Colonic mucosa (tissue), 4 donors: ENCODE results near the gene NBAS. TPM values are rescaled to one million over a fixed set of nuclear protein-coding genes. Genes with fewer than 3 reads are reported as not detected.

Experiments used
- DNase-seq: peaks from one replicate; pipeline ENCODE4 v3.0.0-alpha.2; 2020
- H3K27ac ChIP-seq: fragments of 200-600 bp; one replicate; pipeline ENCODE4 v1.8.0; 2021
- H3K27me3 ChIP-seq: fragments of 200-600 bp; one replicate; pipeline ENCODE4 v1.8.0; 2021
- H3K36me3 ChIP-seq: fragments of 200-600 bp; one replicate; pipeline ENCODE4 v1.8.0; 2021
- H3K4me1 ChIP-seq: fragments of 200-600 bp; one replicate; pipeline ENCODE4 v1.8.0; 2021; ENCODE audit warnings: mild to moderate bottlenecking
- H3K4me3 ChIP-seq: fragments of 200-600 bp; one replicate; pipeline ENCODE4 v1.8.0; 2021
- H3K9ac ChIP-seq, 2 donors: one replicate each; pipeline ENCODE4 v1.7.0; 2013; ENCODE audit warnings: control low read depth in 2 of 2, low read depth in 2 of 2, low read length in 2 of 2
- H3K9me3 ChIP-seq: fragments of 200-600 bp; one replicate; pipeline ENCODE4 v1.8.0; 2021
- intact Hi-C: fragments of 100-400 bp; cut with DNase I; formaldehyde crosslinking; loops from one replicate; pipeline ENCODE4 v1.14.1; 2022
- total RNA-seq, 2 donors: library from RNA; stranded (reverse); fragmentation: NEBNext Ultra II Directional in 1 of 2; extraction: Animal tissue kit (Norgen Biotek cat#: 25700) in 1 of 2; gene quantifications; one replicate each; pipeline ENCODE4 v1.2.1, GENCODE V29; 2021
- TF ChIP-seq, protein P1 (sequence below): fragments of 200-600 bp; IDR thresholded peaks from one replicate; pipeline ENCODE4 v1.8.0; 2022; ENCODE audit warnings: antibody characterized with exemption, mild to moderate bottlenecking
- donor health status: healthy.
- donor health status: DM: no; HTN: no; CAD: no.
- donor health status: DM: no; HTN: no; CAD: no.

The NBAS gene
- total RNA-seq, 2 donors from 2014 or later = 34.4 to 38.9 TPM

- Histone ChIP-seq H3K4me3 (no peak overlapping the region), H3K27me3 (no peaks in the 10 kb centered on the region), H3K36me3 (no peaks in the 10 kb centered on the region), H3K4me1 (no peaks in the 10 kb centered on the region), H3K27ac (no peak overlapping the region), H3K9me3 (no peaks in the 10 kb centered on the region), H3K9ac (no peak overlapping the region)
- intact Hi-C loops = no loop called here
- no peak for DNase-seq
- TF ChIP-seq, protein P1, sequence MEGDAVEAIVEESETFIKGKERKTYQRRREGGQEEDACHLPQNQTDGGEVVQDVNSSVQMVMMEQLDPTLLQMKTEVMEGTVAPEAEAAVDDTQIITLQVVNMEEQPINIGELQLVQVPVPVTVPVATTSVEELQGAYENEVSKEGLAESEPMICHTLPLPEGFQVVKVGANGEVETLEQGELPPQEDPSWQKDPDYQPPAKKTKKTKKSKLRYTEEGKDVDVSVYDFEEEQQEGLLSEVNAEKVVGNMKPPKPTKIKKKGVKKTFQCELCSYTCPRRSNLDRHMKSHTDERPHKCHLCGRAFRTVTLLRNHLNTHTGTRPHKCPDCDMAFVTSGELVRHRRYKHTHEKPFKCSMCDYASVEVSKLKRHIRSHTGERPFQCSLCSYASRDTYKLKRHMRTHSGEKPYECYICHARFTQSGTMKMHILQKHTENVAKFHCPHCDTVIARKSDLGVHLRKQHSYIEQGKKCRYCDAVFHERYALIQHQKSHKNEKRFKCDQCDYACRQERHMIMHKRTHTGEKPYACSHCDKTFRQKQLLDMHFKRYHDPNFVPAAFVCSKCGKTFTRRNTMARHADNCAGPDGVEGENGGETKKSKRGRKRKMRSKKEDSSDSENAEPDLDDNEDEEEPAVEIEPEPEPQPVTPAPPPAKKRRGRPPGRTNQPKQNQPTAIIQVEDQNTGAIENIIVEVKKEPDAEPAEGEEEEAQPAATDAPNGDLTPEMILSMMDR = no peak
These were observed 382.2 kb downstream of the NBAS start for GRCh38 chr2:15178946-15179345.

GRCh38 chr2:15177103-15177502, 384.0 kb downstream of the NBAS start:
- Histone ChIP-seq H3K27ac (no peak overlapping the region), H3K4me1 (no peaks in the 10 kb centered on the region), H3K36me3 (no peaks in the 10 kb centered on the region), H3K27me3 (no peaks in the 10 kb centered on the region), H3K9ac (no peak overlapping the region), H3K4me3 (no peak overlapping the region), H3K9me3 (no peaks in the 10 kb centered on the region)
- no peak for DNase-seq
- TF ChIP-seq, protein P1 = no peak
- intact Hi-C loops = no loop called here

DNA sequence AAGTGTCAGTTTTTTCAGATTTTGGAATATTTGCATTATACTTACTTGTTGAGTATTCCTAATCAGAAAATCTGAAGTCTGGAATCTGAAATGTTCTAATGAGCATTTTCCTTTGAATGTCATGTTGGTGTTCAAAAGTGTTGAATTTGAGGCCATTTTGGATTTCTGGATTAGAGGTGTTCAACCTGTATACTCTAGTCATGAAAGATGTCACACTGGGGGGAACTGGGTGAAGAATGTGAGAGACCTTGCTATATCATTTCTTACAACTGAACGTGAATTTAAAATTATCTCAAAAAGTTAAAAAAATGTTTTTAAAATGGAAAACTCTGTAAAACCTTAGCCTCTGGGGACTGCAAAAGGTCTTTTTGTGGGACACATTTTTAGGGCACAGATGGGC, 384.5 kb downstream of the NBAS start:
- DNase-seq = no peak
- no peaks in the 10 kb centered on the region for H3K27me3 ChIP-seq
- no peaks in the 10 kb centered on the region for H3K9me3 ChIP-seq
- no peak overlapping the region for H3K9ac ChIP-seq
- intact Hi-C loops = no loop called here
- no peak overlapping the region for H3K27ac ChIP-seq
- no peaks in the 10 kb centered on the region for H3K36me3 ChIP-seq
- H3K4me1 ChIP-seq = no peaks in the 10 kb centered on the region
- TF ChIP-seq, protein P1 = no peak
- no peak overlapping the region for H3K4me3 ChIP-seq

DNA sequence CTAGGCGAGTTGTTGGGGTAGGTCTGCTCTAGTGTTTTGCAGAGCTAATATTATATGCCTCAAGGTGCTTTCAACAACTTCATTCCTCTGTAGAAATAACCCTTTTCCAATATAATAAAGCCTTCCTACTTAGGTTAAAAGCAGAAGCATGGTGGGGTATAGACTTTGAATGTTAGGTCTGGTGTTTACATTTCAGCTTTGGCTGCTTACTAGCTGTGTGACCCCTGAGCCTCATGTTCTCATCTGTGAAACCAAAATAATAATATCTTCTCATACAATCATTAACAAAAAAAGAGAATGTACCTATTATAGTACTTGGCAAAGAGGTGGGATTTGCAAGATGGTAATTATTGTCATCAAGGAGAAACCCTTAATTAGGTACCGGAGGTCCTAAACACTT, 386.6 kb downstream of the NBAS start:
- H3K27me3 ChIP-seq = no peaks in the 10 kb centered on the region
- DNase-seq = no peak
- TF ChIP-seq, protein P1 = no peak

DNA sequence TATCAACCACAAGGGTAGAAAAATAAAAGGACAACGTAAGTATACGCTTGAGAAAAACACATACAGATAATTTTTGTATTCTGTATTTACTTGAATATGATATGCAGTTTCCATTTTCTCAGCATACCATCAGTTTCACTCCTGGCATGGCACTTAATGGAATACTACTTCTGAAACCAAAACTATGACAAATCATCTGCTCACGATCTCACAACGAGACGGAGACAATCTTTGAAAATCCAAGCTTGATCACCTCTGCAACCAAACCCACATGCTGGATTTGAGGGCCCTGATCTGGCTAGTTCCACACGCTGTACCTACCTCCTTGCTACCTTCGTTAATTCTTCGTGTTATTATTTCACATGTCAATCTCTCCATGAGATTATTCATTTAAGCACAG, 387.6 kb downstream of the NBAS start:
- no peak overlapping the region for H3K27ac ChIP-seq
- TF ChIP-seq, protein P1 = no peak

More for the DNA sequence above, 386.6 kb downstream of the NBAS start:
- intact Hi-C loops = no loop called here
- Histone ChIP-seq H3K36me3 (no peaks in the 10 kb centered on the region), H3K9ac (no peak overlapping the region), H3K27ac (no peak overlapping the region), H3K4me3 (no peak overlapping the region), H3K9me3 (no peaks in the 10 kb centered on the region), H3K4me1 (no peaks in the 10 kb centered on the region)

DNA sequence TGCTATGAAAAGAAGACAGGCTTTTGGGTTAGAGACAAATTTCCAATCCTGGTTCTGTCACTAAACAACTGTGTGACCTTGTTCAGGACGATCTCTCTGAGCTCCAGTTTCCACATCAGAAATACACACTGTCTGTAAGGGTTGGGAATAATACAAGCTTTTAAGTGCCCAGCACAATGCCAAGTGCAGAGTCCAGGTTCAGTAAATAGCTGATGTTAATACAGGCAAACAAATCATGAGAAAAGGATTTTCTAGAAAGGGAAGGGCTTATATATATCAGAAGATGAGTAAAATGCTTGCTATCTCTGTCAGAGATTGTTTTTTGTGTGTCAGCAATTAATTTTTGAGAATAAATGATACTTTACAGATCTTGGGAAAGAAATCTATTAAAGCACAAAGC, 388.3 kb downstream of the NBAS start:
- Histone ChIP-seq H3K27me3 (no peaks in the 10 kb centered on the region), H3K9me3 (no peaks in the 10 kb centered on the region), H3K4me3 (no peak overlapping the region), H3K36me3 (no peaks in the 10 kb centered on the region), H3K27ac (no peak overlapping the region), H3K4me1 (no peaks in the 10 kb centered on the region), H3K9ac (no peak overlapping the region)
- intact Hi-C loops = no loop called here
- no peak for DNase-seq
- TF ChIP-seq, protein P1 = no peak

More for the DNA sequence above, 387.6 kb downstream of the NBAS start:
- H3K36me3 ChIP-seq = no peaks in the 10 kb centered on the region
- no peak overlapping the region for H3K4me3 ChIP-seq
- no peak overlapping the region for H3K9ac ChIP-seq
- H3K4me1 ChIP-seq = no peaks in the 10 kb centered on the region
- H3K27me3 ChIP-seq = no peaks in the 10 kb centered on the region
- DNase-seq = no peak
- H3K9me3 ChIP-seq = no peaks in the 10 kb centered on the region
- intact Hi-C loops = no loop called here
